A204.1 (cell line): ENCODE data around the gene ELF3.
"Not testable (repeated sequence)": the region's sequence is repeated elsewhere in the genome, so short reads cannot be mapped to it uniquely, and the experiment has no call there.

ENCODE experiments used
- FAIRE-seq: peaks from 2 replicates; lab custom pipeline; 2012; peaks lifted over from hg19 to GRCh38; lab: Jason Lieb, UNC

Gene ELF3

DNA sequence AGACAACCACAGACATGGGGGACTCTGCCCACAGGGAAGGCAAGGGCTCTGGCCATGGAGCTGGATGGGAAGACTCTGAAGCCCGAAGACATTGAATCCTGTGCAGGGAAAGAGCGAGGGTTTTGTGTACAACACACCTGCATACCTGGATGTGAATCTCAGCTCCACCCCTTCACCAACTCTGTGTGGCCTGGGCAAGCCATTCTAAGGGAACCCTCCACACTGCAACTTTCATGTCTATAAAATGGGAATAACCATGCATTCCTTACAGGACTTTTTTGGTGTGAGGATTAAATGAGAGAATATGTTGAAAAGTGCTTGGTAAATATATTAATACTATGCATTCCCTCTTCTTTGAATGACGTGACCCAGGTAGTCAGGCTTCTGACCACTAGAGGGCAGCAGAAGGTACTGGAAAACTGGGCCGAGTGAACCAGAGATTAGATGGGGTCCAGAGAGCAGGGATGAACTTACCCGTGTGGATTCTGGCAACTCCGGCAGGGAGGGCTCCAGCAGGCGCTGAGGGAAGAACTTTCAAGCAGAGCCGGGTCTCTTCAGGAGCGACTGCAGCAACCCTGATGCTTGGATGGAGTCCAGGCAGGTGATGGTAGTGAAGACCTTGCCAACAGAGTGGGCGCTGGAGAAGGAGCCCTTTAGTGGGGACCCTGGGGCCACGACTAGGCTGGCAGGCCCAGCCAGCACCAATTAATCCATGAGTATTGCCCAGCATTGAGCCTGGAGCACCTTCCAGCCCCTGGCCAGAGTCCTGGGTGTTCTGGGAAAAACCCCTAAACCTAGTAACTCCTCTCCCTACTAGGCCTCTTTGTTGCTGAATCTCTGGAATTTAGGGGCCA, 834 bp upstream of the ELF3 start:
- FAIRE-seq = peak; percentile 94

DNA sequence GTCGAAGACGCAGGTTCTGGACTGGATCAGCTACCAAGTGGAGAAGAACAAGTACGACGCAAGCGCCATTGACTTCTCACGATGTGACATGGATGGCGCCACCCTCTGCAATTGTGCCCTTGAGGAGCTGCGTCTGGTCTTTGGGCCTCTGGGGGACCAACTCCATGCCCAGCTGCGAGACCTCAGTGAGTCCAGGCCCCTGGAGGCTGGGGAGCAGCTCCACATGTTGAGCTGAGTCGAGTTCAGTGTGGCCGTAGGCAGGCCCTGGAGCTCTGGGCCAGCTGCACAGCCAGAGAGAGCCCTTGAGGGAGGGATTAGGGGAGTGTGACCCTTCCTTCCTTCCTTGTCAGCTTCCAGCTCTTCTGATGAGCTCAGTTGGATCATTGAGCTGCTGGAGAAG, 1.6 kb downstream of the ELF3 start:
- FAIRE-seq = no peak

DNA sequence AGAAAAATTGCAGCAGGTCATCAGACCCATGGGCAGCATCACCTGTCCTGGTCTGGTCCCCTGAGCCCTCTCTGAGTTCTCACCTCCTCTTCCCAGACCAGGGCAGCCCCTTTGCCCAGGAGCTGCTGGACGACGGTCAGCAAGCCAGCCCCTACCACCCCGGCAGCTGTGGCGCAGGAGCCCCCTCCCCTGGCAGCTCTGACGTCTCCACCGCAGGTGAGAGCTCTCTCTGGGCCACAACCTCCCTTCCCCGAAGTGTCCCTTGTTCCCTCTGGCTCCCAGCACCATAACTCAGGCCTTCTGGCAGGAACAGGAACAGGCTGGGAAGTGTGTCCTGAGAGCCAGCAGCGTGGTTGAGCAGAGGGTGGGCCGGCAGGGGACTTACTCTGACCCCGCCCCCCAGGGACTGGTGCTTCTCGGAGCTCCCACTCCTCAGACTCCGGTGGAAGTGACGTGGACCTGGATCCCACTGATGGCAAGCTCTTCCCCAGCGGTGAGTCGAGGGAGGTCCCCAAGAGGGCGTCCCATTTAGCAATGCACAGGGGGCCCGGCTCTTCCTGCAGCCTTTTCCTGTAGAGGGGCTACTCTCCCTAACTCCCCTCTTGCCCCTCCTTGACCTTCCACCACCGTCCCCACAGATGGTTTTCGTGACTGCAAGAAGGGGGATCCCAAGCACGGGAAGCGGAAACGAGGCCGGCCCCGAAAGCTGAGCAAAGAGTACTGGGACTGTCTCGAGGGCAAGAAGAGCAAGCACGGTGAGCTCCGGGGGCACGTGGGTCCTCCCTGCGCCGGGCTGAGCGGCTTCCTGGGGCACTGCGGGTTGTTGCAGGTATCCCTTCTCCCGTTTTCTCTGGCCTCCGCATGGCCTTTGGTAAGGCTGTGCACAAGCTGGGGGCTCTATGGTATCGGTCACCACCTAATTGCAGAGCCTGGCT, 2.4 kb downstream of the ELF3 start:
- no peak for FAIRE-seq

DNA sequence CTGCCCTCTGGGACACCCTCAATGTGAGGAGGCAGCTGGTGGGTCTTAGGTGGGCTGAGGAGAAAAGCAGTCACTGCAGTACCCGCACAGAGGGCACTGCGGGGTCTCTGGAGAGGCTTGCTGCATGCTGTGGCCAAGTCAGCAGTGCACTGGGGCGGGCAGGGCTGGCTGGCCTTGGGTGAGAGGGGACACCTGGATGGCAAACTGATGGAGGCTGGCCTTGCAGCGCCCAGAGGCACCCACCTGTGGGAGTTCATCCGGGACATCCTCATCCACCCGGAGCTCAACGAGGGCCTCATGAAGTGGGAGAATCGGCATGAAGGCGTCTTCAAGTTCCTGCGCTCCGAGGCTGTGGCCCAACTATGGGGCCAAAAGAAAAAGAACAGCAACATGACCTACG, 3.2 kb downstream of the ELF3 start:
- FAIRE-seq = no peak

DNA sequence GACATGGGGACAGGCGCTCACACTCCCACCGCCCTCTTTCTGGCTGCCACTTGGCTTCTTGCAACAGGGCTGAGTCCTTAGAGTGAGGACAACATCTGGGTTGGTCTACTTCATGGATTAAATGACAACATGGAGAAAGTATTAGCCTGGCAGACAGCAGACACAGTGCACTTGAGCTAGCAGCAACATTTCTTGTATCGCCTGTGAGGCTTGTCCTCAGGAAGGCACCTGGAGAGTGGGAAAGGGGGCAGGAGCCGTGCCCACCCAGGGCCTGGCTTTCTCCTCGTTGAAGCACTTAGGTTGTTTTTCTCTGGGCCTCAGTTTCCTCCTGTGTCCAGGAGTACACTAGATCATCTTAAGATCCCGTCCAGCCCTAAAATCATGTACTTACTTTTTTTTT, 3.7 kb downstream of the ELF3 start:
- no peak for FAIRE-seq

DNA sequence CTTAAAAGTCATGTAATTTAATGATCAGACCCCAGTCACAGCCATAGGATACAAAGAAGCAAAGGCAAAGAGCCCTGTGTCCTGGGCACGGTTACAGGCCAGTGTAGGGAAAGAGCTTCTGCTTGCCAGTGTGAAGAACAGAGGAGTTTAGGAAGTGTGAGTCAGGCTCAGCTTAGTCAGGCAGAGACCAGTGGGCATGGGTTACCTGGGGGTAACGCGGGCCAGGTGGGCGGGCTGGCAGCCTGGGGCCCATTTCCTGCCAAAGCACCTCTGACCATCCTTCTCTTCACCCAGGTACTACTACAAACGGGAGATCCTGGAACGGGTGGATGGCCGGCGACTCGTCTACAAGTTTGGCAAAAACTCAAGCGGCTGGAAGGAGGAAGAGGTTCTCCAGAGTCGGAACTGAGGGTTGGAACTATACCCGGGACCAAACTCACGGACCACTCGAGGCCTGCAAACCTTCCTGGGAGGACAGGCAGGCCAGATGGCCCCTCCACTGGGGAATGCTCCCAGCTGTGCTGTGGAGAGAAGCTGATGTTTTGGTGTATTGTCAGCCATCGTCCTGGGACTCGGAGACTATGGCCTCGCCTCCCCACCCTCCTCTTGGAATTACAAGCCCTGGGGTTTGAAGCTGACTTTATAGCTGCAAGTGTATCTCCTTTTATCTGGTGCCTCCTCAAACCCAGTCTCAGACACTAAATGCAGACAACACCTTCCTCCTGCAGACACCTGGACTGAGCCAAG, 4.7 kb downstream of the ELF3 start:
- FAIRE-seq = no peak

DNA sequence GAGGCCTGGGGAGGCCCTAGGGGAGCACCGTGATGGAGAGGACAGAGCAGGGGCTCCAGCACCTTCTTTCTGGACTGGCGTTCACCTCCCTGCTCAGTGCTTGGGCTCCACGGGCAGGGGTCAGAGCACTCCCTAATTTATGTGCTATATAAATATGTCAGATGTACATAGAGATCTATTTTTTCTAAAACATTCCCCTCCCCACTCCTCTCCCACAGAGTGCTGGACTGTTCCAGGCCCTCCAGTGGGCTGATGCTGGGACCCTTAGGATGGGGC, 5.2 kb downstream of the ELF3 start:
- FAIRE-seq = no peak

DNA sequence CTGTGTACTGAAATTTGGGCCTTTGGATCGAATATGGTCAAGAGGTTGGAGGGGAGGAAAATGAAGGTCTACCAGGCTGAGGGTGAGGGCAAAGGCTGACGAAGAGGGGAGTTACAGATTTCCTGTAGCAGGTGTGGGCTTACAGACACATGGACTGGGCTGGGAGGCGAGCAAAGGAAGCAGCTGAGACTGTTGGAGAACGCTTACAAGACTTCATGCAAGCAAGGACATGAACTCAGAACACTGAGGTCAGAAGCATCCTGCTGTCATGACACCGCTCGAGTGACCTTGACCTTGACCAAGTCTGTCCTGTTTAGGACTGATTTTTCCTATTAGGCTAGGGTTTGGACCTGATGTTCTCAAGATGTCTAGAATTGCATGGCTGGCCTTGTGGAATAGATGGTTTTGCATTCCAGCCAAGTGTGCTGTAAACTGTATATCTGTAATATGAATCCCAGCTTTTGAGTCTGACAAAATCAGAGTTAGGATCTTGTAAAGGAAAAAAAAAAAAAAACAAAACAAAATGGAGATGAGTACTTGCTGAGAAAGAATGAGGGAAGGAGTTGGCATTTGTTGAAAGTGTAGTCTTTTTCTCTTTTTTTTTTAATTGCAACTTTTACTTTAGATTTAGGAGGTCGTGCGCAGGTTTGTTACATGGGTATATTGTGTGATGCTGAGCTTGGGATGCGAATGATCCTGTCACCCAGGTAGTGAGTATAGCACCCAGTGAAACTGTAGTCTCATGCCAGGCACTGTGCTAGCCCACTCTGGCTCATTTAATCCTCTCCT, 5.8 kb downstream of the ELF3 start:
- no peak for FAIRE-seq

DNA sequence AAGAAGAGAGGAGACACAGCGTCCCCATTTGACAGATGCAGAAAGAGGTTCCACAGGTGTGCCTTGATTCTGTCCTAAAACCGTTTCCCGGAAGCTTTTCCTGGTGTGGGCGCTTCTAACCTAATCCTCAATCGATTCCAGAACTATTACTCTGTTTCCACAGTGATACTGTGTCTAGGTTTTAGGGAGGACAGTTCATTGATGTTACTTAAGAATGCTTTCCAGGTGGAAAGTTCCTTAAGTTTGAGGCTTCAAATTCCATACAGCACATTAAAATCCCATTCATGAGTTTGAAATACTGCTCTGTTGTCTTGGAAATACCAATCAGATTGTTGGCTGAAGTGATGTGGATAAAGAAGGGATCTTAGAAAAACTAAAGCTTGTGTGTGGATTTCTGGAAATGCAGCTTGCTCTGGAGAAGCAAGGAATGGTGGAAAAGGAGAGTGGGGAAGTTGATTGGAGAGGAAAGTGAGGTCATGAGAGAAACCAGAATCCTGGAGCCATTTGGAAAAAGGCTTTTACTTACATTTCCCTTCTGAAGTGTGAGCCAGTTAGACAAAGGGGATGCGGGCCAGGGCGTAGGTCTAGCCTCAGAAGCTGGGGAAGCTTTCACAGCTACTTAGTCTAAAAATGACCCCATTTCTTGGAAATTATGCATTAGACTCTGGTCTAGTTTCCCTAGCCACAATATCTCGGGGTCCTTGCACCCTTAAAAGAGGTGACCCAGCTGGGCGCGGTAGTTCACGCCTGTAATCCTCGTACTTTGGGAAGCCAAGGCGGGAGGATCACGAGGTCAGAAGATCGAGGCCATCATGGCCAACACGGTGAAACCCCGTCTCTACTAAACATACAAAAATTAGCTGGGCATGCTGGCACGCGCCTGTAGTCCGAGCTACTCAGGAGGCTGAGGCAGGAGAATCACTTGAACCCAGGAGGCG, 6.7 kb downstream of the ELF3 start:
- FAIRE-seq = no peak

DNA sequence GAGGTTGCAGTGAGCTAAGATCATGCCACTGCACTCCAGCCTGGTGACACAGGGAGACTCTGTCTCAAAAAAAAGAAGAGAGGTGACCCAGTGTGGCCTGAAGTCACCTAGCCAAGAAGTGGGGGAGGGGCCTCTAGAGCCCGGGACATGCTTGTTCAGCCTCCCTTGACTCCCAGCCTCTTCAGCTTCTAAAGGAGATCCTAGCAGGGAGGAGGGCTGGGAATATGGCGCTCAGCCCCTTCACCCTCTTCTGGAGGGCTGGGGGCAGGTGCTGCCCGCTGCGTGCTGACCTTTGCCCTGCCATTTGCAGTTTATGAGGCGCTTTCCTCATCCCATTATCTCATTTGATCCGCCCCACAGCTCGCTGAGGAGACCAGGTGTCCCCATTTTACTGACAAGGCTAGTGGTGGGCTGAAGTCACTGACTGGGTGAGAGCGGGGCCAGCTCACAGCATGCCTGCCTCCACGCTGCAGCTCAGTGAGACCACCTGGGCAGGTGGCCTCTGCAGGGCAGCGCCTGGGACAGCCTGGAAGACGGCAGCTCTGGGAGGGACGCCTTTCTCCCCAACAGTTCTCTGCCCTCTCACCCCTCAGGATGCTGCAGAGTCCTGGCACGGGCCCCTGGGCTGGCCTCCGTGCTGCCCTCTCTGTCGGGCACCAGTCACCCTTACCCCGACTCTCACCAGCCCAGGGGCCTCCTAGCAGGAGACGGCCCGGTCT, 7.5 kb downstream of the ELF3 start:
- FAIRE-seq = no peak

DNA sequence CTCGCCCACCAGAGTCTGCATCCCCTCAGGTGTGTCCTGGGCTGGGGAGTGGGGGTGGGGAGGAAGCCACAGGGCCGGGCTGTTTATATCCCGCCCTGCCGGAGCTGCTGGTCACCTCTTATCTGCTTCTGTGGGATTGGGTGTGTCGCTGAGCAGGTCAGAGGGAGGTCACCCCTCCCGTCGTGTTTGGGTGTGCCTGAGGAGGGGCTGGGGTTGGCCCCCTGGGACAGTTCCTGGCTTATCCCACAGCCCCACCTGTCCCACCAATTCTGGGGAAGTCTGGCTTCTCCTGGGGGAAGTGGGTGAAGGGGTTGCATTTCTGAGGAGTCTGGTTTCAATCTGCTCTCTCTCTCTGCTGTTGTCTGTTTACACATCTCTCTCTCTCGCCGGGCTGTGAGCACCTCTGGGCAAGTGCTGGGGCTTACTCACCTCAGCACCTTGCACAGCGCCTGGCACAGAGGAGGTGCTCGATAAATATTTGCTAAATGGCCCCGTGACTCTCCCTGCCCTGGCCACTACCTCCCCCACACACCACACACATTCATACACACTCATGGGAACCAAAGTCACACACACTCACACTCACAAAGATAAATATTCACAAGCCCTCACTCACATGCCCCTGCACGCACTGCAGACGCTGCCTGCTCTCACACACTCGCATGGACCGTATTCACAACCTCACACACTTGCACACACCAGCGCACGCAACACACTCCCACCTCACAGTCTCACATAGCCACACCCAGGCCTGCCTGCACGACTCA, 8.3 kb downstream of the ELF3 start:
- FAIRE-seq = no peak

DNA sequence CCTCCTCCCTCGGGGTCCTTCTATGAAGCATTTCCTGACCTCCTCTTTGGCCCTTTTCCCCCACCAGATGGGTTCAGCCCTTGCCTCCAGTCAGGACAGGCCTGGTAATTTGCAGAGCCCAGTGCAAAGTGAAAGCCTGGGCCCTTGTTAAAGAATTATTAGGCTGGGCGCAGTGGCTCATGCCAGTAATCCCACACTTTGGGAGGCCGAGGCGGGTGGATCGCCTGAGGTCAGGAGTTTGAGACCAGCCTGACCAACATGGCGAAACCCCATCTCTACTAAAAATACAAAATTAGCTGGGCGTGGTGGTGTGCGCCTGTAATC, 8.8 kb downstream of the ELF3 start:
- not testable (repeated sequence) for FAIRE-seq

DNA sequence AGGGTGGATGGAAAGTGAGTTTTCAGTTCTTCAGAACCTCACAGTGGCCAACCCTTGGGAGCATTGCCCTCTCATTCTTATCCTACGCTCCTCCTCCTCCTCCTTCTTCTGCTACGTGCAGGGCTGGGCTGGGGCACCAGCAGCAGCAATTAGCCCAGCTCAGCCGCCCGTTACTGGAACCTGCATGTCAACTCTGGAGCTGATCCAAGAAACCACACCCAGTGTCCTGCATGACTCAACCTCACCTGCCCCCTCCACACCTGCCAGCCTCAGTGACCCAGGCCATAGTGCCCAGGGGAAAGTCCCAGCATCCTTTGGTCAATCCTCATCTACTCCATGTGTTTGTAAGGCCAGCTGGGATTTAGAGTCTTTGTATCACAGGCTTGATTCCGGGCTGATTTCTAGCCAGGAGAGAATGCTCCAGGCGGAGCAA, 12.6 kb downstream of the ELF3 start:
- FAIRE-seq = no peak

DNA sequence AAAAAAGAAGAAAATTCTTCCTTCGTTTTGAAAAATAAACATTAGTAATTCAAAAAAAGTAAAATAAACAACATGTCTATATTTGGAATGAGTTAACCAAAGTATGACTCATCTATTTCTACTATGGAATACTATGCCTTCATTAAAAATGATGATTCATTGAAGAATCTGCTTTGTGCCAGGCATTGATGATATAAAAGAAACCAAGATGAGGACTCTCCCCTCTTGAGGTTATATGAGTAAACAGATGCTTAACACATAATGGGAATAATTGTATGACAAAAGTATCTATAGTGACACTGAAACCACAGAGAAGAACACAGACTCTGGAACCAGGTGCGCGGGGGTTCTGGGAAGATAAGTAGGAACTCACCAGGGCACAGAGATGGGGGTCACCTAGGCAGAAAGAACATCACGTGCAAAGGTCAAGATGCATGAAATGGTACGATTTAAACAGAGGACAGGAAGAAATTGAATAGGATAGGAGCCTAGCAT, 18.8 kb downstream of the ELF3 start:
- no peak for FAIRE-seq

DNA sequence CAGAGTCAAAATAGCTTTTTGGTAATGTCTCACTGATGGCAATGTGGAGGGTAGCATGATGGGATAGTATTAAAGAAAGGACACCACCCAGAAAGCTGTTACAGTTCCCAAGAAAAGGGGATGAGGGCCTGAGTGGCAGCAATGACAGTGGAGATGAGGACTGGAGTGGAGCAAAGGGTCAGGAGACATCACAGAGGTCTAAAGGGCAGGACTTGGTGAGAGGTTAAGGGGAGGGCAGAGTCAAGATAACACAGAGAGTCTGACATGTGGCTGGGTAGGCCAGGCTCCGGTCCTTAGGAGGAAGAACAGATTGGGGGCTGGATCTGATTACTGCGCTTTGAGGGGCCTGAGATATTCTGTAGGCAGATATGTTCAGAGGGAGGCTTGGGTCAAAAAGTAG, 19.3 kb downstream of the ELF3 start:
- FAIRE-seq = no peak

DNA sequence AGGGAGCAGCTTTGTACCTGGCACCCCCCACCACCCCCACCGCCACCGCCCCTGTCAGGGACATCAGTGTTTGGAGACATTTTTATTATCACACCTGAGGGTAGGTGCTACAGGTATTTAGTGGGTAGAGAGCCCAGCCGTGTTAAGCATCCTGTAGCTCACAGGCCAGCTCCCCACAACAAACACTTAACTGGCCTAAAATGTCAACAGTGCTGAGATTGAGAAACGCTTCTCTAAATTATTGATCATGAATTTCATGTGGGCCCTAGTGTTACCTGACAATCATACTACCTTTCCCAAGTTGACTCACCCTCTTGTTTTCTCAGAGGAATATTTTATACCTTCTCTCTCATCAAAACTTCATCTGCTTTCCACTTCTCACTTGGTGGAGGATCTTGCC, 21.4 kb downstream of the ELF3 start:
- no peak for FAIRE-seq

DNA sequence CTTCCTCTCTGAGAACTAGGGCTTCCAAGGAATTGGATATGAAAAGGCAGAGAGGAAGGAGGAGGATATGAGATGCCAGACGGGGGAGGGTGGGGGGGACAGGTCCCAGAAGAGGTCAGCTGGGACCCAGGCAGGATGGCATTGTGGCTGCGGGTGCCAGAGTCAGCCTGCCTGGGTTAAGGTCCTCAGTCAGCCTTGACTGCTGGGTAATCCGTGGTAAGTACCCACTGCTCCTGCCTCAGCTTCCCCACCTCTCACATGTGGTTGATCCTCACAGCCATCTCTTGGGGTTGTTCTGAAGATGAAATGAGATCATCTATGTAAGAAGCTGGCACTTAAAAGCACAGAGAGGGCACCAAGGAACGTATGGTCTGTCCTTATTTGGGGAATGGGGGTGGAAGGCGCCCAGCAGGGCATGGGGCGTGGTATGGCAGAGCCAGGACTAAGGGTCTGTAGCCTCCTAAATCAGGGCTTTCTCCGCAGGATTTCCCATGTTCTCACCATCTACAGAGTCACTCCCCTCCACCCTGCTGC, 23.8 kb downstream of the ELF3 start:
- FAIRE-seq = no peak

DNA sequence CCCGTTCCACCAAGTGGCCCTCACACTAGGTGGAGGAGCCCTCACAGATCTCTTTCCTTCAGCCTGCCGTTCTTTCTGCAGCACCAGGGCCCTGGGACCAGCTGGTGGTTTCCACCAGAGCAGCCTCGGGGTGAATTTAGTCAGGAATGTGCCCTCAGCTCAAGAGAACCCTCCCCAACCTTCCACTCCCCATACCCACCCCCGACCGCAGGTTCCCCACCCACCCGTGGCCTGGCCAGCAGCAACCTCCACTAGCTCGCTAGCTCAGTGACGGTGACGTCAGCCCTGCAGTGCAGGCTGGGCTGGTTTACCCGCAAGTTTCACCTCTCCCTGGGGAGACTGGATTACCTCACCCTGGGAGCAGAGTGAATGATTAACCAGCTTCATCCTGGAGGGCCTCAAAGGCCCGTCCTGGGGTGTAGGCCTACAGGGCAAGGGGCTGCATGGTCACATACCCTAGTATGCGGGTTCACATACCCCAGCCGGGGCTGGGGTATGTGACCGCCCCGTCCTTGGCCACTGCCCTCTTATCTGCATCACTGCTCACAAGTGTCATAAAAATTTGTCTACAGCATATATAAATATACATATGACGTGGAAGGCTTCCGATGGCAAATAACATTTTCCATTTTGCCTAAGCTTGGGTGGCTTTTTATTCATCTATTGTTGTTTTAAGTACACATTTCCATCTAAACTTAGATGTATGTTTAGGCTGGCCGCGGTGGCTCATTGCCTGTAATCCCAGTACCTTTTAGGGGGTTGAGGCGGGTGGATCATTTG, 24.5 kb downstream of the ELF3 start:
- no peak for FAIRE-seq
